Activated T-cell treated with anti-CD3 and anti-CD28 coated beads, Interleukin-2, amount 50 U/mL, for 4 hours (primary cell): ENCODE data around the gene ASPN. TPM values are rescaled to one million over a fixed set of nuclear protein-coding genes. Genes with fewer than 3 reads are reported as not detected.
"Not testable (repeated sequence)": the region's sequence is repeated elsewhere in the genome, so short reads cannot be mapped to it uniquely, and the experiment has no call there.

ENCODE experiments used
- ATAC-seq, 2 donors: fragments of 200-7000 bp; cut with Tn5 transposase; one replicate each; pipeline ENCODE4 v1.10.0; 2021
- DNase-seq: peaks from one replicate; pipeline ENCODE4 v3.0.0-alpha.2; 2020
- H3K27me3 Mint-ChIP-seq: one replicate; pipeline ENCODE4 v1.8.0; 2021; ENCODE audit warnings: low read depth, mixed read lengths
- H3K36me3 Mint-ChIP-seq: one replicate; pipeline ENCODE4 v1.8.0; 2022; ENCODE audit warnings: mixed read lengths; ENCODE audit not compliant: insufficient read depth
- H3K4me1 Mint-ChIP-seq: one replicate; pipeline ENCODE4 v1.8.0; 2021; ENCODE audit warnings: low read depth, mixed read lengths
- H3K4me3 Mint-ChIP-seq: one replicate; pipeline ENCODE4 v1.8.0; 2021; ENCODE audit warnings: mild to moderate bottlenecking, moderate library complexity, mixed read lengths
- H3K9me3 Mint-ChIP-seq: one replicate; pipeline ENCODE4 v1.8.0; 2021; ENCODE audit warnings: mixed read lengths
- total RNA-seq, 3 donors: library from RNA; stranded (reverse); gene quantifications; one replicate each; pipeline ENCODE4 v1.2.1, GENCODE V29; 2021

ASPN gene
- total RNA-seq, 3 donors from 2014 or later: not detected

- Mint-ChIP-seq H3K36me3 (no peaks in the 10 kb centered on the region), H3K9me3 (no peaks in the 10 kb centered on the region), H3K27me3 (no peaks in the 10 kb centered on the region), H3K4me1 (no peaks in the 10 kb centered on the region), H3K4me3 (no peak overlapping the region)
- ATAC-seq (no peak), DNase-seq (no peak)
Observed at GRCh38 chr9:92426501-92427145, 55.7 kb downstream of the ASPN start.

DNA sequence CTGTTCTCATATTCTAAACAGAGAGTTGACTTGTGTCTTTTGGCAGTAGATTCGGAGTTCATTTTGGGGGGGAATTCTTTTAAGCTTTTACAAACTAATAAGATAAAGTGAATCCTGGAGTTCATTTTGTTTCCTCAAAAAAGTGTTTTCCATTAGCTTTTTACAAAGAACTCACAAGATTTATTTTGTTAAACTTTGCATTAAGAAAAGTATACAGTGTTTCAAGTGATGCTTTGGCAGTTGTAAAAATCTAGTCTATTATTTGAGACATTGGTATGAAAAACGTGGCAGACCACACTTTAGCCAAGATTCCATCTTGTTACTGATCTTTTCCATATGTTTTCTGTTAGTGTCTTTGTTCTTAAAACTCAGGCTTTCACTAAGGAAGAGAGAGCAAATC lies 56.8 kb downstream of the ASPN start:
- DNase-seq (no peak), ATAC-seq (no peak)
- Mint-ChIP-seq H3K36me3 (no peaks in the 10 kb centered on the region), H3K9me3 (no peaks in the 10 kb centered on the region), H3K27me3 (no peaks in the 10 kb centered on the region), H3K4me1 (no peaks in the 10 kb centered on the region), H3K4me3 (no peak overlapping the region)

GRCh38 chr9:92424340-92424739 lies 58.0 kb downstream of the ASPN start, which contains the start of gene OMD:
OMD (minus strand) TSS chr9:92424471; CDS start chr9:92417558, 6,913 bp downstream.
- no peak for ATAC-seq
- Mint-ChIP-seq H3K36me3 (no peaks in the 10 kb centered on the region), H3K4me3 (no peak within 1 kb of the TSS), H3K9me3 (no peaks in the 10 kb centered on the region), H3K4me1 (no peaks in the 10 kb centered on the region), H3K27me3 (no peaks in the 10 kb centered on the region)
- DNase-seq: no peak

GRCh38 chr9:92423612-92424011 lies 58.7 kb downstream of the ASPN start:
- ATAC-seq: no peak
- DNase-seq: no peak
- Mint-ChIP-seq H3K4me3 (no peak overlapping the region), H3K36me3 (no peaks in the 10 kb centered on the region), H3K27me3 (no peaks in the 10 kb centered on the region), H3K9me3 (no peaks in the 10 kb centered on the region), H3K4me1 (no peaks in the 10 kb centered on the region)

GRCh38 chr9:92422611-92423338 lies 59.5 kb downstream of the ASPN start:
- Mint-ChIP-seq H3K4me3 (no peak overlapping the region), H3K4me1 (no peaks in the 10 kb centered on the region), H3K9me3 (no peaks in the 10 kb centered on the region), H3K27me3 (no peaks in the 10 kb centered on the region), H3K36me3 (no peaks in the 10 kb centered on the region)
- ATAC-seq (no peak), DNase-seq (no peak)

GRCh38 chr9:92414566-92414965 lies 67.7 kb downstream of the ASPN start:
- Mint-ChIP-seq H3K27me3 (no peaks in the 10 kb centered on the region), H3K4me1 (no peaks in the 10 kb centered on the region), H3K9me3 (no peaks in the 10 kb centered on the region), H3K36me3 (no peaks in the 10 kb centered on the region), H3K4me3 (no peak overlapping the region)
- ATAC-seq: no peak
- no peak for DNase-seq

GRCh38 chr9:92411157-92411556 lies 71.1 kb downstream of the ASPN start:
- not testable (repeated sequence) for DNase-seq, H3K36me3 Mint-ChIP-seq, ATAC-seq, H3K9me3 Mint-ChIP-seq, H3K4me3 Mint-ChIP-seq, H3K27me3 Mint-ChIP-seq
- H3K4me1 Mint-ChIP-seq: peaks cover 13% of the 10 kb centered on the region

- Mint-ChIP-seq H3K27me3 (no peaks in the 10 kb centered on the region), H3K36me3 (no peaks in the 10 kb centered on the region), H3K9me3 (no peaks in the 10 kb centered on the region), H3K4me1 (peaks cover 24% of the 10 kb centered on the region), H3K4me3 (no peak overlapping the region)
- no peak for ATAC-seq
- DNase-seq: no peak
Observed at GRCh38 chr9:92408747-92409478, 73.4 kb downstream of the ASPN start.

- H3K4me3 Mint-ChIP-seq: no peak overlapping the region
- peaks cover 24% of the 10 kb centered on the region for H3K4me1 Mint-ChIP-seq
- ATAC-seq: no peak
- H3K36me3 Mint-ChIP-seq: no peaks in the 10 kb centered on the region
- DNase-seq: no peak
- no peaks in the 10 kb centered on the region for H3K27me3 Mint-ChIP-seq
- no peaks in the 10 kb centered on the region for H3K9me3 Mint-ChIP-seq
Observed at GRCh38 chr9:92407818-92408217, 74.5 kb downstream of the ASPN start.

DNA sequence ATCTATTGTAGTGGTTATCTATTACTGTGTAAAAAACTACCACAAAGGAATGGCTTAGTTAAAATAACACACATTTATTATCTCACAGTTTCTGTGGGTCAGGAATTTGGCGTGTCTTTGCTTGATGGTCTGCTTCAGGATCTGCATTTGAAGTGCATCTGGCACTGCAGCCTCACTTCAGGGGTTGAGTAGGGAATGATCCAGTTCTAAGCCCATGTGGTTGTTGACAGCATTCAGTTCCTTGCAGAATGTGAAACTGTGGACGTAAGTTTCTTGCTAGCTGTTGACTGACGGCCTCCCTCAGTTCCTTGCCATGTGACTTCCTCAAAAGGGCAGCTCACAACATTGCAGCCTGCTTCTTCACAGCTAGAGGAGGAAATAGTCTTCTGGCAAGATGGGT lies 75.8 kb downstream of the ASPN start:
- DNase-seq (peak; percentile 11), ATAC-seq (peak; percentile 51 to 62)
- Mint-ChIP-seq H3K36me3 (no peaks in the 10 kb centered on the region), H3K4me3 (peak overlapping the region; percentile 24), H3K4me1 (peaks cover 24% of the 10 kb centered on the region), H3K9me3 (no peaks in the 10 kb centered on the region), H3K27me3 (no peaks in the 10 kb centered on the region)

Other genes with a start within 250 kb of the ASPN start
- gene IARS1, start 188.8 kb downstream of the ASPN start, total RNA-seq: 100 to 1,000 TPM; 249 to 272 (median 268) TPM
- gene NOL8, start 157.2 kb downstream of the ASPN start, total RNA-seq: 10 to 100 TPM; 70.0 to 79.9 (median 73.6) TPM
- gene CENPP, start 156.6 kb downstream of the ASPN start, total RNA-seq: 10 to 100 TPM; 13.7 to 17.7 (median 15.6) TPM
- gene OGN, start 77.9 kb downstream of the ASPN start, total RNA-seq: not detected
- gene OMD, start 58.0 kb downstream of the ASPN start, total RNA-seq: not detected
- not detected for gene ECM2, start 53.5 kb upstream of the ASPN start, total RNA-seq
- 10 to 100 TPM; 12.8 to 14.6 (median 14.5) TPM for gene IPPK, start 187.6 kb upstream of the ASPN start, total RNA-seq